Posterior vena cava (tissue), 2 donors: Measurements from ENCODE around the gene AVL9. TPM values are rescaled to one million over a fixed set of nuclear protein-coding genes. Genes with fewer than 3 reads are reported as not detected.

Source experiments
- DNase-seq: peaks from one replicate; pipeline ENCODE4 v3.0.0-alpha.2; 2020; ENCODE audit warnings: low spot score
- intact Hi-C, 2 donors: fragments of 100-400 bp; cut with DNase I; formaldehyde crosslinking; loops; one replicate each; pipeline versions ENCODE4 v1.14.1 to v1.14.2; 2022 to 2023
- total RNA-seq, 2 donors: library from RNA; stranded (reverse); fragmentation: NEBNext Ultra II Directional; extraction: Animal tissue kit (Norgen Biotek cat#: 25700); gene quantifications; one replicate each; pipeline ENCODE4 v1.2.1, GENCODE V29; 2021
- donor health status: DM: yes; HTN: yes; CAD: no.
- donor health status: DM: yes; HTN: yes; CAD: no.

Gene AVL9
- total RNA-seq, 2 donors from 2014 or later = 25.5 to 28.8 TPM

DNA sequence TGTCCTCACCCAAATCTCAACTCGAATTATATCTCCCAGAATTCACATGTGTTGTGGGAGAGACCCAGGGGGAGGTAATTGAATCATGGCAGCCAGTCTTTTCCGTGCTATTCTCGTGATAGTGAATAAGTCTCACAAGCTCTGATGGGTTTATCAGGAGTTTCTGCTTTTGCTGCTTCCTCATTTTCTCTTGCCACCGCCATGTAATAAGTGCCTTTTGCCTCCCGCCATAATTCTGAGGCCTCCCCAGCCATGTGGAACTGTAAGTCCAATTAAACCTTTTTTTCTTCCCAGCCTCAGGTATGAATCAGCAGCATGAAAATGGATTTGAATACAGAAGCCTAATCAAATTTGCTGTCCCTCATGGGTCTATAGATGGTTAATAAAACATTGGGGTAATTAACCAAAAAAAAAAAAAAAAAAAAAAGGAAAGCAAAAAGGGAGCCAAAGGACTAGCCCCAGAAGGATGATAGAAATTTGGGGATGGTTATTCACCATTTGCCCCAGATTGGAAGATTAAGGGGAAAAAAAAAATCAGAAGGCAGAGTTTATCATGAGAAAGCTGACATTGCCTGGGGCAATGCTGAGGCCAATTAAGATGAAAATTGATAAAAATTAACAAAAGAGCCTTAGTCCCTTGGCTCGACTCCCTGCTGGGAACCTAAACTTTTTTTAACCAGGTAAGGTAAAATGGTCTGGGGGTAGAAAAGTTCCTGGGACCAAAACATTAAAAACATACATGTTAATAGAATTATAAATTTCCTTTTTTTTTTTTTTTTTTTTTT lies 27.6 kb downstream of the AVL9 start:
- DNase-seq = no peak
- intact Hi-C loops = no loop called here

DNA sequence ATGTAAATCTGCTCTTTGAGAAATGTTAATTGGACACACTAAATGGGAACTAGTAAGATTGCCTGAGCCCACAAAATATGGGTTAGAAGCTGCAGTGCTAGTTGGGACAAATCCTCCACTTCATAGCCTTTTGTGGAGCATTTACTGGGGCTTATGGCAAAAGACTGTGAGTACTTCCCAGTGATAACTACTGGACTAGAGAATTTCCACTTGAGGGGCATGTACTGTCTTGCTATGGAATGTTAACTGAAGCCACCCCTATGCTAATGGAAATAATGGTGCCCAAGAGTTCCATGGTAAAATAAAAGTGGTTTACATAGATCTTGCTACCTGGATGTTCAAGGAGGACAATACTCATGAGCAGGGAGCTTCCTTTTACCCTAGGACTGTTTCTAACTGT lies 29.3 kb downstream of the AVL9 start:
- no peak for DNase-seq
- intact Hi-C loops = no loop called here

DNA sequence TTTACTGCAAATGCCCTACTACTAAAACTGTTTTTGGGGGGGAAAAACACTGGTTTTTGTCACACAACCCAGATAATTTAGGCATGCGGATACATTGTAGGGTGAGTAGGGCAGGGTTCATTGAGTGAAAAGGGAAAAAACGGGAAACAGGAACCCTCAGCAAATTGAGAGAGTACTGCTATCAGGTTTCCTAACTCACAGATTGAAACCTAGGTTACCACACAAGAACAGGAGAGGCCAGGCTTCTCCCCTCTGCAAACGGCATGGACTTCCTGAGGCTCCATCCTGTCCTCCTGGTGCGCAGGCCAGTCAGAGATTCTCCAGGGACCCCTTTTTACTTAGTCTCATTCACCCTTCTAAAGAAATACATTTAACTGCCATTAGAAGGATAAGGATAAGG lies 30.6 kb downstream of the AVL9 start:
- no peak for DNase-seq
- intact Hi-C loops = no loop called here

DNA sequence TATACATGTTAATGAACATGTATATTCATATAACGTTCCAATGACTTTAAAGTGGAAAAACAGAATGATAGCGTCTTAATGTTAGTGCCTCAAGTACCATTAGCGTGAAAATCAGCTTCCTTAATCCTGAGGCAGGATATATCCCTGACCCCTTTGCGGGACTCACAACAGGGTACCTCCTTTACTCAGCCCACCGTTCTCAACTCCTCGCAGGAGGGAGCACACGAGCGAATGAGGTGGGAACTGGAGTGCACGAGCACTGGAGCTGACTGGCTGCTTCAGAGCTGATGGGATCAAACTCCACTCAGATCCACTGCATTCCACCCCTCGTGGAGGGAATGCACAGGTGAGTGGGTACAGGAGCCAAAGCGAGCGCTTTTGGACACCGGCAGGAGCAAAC lies 36.1 kb downstream of the AVL9 start:
- intact Hi-C loops = no loop called here
- no peak for DNase-seq

DNA sequence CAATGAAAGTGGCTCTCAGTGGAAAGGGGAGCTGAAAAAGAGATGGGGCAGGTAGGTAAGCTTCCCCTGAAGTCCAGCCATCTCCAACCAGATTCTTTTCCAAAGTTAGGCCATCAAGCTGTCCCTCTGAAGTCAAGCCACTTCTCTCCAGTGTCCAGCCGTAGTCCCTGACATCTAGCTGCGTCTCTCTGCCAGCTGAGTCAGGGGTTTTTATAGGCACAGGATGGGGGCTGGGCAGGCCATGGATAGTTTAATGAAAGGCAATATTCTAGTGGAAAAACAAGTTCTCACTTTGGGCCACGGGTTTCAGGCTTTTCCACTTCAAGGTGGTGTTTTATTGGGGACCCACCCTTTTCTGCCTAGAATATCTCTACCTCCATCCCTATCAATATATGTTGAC lies 36.8 kb downstream of the AVL9 start:
- intact Hi-C loops = no loop called here
- no peak for DNase-seq

DNA sequence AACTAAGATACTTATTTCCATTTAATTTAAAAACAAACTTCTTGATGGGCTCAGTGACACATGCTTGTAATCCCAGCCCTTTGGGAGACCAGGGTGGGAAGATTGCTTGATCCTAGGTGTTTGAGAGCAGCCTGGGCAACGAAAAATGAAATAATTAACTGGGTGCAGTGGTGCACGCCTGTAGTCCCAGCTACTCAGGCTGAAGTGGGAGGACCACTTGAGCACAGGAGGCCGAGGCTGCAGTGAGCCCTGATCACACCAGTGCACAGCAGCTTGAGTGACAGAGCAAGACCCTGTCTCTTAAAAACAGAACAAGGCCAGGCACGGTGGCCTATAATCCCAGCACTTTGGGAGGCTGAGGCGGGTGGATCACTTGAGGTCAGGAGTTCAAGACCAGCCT lies 37.4 kb downstream of the AVL9 start:
- DNase-seq = no peak
- intact Hi-C loops = no loop called here

DNA sequence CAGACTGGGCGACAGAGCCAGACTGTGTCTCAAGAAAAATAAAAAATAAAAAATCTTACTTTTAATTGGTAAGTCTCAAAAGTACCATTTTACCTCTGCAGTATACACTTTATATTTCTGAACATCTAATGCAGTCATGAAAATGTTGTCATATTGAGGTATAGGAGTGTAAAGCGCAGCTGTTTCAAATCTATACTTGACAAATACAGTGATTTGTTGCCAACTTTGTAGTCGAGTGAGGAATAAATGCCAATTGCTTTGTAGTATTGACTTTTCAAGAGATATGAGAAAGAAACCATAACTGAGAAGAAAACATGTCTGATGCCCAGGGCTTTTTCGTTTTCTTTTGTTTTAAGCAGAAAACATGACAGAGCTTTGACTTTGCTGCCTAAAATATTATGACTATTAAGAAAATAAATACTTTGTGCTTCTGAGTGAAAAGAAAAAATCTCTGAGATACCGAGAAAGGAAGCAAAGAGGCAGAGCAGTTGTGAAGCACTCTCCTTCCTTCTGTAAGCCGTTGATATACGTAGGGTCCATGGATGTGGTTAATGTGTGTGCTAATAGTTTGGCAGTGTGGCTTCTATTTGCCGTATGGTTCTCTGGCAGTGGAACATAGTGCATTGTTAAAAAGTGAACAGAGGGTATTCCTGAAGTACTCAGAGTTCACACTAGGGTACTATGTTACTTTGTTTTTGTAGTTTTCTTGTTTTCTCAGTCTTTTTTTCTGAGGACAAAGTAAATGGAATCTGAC lies 38.2 kb downstream of the AVL9 start:
- DNase-seq = no peak
- intact Hi-C loops = no loop called here

DNA sequence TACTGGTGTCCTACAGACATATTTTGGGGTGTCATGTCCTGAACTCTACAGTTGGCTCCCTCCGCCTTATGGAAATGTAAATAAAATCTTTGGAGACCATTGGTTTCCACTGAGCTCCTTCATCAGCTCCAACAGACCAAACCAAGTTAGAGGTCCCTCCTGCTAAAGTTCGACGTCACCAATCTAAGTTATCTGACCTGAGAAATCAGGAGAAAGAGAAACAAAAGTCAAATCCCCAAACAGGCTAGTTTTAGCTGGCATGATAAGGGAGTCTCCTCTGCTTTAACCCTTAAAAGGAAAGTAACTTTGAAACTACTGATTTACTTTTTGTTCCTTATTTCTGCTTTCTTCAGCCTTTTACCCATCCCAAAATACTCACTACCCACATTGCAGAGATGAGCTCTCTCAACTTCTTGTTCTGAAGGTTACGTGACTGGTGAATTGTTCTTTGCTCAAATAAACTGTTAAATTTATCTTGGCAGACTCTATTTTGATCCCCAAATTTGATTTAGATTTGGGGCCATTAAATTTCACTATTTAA lies 39.9 kb downstream of the AVL9 start:
- DNase-seq = no peak
- intact Hi-C loops = no loop called here

DNA sequence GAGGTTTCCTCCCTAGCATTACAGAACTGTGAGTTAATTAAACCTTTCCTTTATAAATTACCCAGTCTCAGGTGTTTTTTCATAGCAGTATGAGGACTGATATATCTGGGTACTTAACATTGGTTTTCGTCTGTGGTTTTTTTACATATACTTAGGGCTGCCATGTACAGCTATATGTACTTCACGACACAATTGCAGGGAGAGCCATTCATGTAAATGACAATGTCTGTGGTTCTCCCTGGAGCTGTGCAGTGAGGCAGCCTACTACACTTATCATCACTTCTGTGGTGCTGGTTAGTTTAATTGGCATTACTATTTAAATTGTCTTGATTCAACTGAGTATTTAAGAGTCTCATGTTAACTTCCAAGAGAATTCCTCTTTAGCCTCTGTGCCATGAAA lies 40.7 kb downstream of the AVL9 start:
- DNase-seq = no peak
- intact Hi-C loops = no loop called here

DNA sequence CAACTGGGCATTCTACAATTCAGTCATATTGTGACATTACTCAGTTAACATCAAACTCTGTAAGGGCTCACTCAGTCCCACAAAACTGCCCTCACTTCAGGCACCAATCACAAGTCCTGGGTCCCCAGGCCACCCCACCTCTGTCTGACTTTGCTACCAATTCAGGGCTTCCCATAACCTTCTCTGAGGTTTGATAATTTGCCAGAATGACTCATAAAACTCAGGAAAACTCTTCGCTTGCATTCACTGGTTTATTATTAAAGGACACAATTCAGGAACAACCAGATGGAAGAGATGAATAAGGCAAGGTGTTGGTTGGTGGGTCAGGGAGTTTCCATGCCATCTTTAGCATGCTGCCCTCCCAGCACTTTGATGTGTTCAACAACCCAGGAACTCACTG lies 41.3 kb downstream of the AVL9 start:
- DNase-seq = no peak
- intact Hi-C loops = no loop called here

DNA sequence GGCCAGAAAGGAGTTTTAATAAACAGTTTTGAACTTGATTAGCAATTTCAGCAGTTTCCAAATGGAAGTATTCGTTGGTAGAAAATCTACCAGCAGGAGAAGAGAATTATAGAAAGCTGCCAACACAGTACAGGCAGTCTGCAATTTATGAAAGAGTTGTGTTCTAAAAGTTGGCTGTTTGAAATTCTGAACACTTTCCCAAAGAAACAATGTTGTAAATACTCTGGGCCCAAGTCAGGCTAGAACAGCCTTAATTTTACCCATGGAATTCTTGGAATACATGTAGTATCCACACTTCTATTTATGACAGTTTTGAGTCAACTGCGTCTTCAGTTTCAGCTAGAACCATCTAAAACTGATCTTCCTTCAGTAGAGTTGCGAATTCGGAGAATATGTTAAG lies 42.5 kb downstream of the AVL9 start:
- intact Hi-C loops = no loop called here
- DNase-seq = no peak

DNA sequence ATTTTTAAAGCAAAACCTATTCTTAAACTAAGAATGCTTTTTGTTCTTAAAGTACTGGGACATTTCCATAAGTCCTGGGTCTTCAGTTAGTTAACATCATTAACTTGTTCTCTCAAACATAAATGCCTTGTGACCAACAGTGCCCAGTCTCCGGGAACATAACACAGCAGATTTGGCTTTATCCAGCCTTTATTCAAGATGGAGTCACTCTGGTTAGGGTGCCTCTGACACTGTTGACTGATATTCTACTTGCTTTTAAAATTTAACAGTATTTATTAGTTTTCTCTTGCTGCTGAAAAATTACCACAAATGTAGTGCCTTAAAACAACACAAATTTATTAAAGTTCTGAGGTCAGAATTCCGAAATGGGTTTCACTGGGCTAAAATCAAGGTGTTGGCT lies 44.1 kb downstream of the AVL9 start:
- DNase-seq = no peak
- intact Hi-C loops = no loop called here

DNA sequence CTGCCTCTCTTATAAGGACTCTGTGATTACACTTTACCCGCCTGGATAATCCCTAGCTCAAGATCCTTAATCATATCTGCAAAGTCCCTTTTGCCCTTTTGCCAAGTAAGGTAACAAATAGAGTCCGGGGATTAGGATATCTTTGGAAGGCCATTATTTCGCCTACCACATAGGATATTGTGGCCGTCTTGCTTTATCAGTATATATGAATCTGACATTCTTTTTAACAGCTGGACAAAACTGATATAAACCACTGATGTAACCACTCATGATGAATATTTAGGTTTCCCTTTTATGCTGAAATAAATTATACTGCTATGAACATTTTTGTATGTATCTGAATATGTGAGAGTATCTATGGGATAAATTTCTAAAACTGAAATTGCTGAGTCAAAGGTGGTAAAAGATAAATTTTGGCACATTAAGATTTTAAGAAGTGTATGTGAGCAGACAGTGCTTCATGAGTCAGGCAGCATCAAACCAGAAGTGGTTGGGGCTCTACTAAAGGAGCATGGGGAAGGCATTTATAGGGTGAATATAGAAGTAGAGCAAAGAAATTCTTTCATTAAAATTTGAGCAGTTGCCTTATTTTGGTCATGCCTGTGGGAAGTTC lies 44.7 kb downstream of the AVL9 start:
- intact Hi-C loops = no loop called here
- DNase-seq = no peak

DNA sequence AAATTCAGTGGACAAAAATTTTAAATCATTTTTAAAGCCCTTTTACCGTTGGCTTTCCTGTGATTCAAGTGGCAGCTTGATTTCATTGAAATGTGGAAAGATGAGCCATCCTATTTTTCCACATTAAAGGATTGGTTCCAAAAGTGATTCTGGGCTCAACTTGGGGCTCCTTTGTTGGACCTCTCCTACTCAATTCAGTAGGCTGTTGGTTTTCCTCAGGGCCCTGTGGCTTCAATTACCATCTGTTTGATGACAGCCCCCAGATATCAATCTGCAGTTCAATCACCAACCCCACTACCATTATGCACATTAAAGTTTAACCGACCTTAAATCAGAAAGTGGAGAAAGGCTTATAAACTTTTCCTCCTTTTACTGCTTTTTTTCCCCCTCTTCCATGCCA lies 47.3 kb downstream of the AVL9 start:
- intact Hi-C loops = no loop called here
- DNase-seq = no peak

DNA sequence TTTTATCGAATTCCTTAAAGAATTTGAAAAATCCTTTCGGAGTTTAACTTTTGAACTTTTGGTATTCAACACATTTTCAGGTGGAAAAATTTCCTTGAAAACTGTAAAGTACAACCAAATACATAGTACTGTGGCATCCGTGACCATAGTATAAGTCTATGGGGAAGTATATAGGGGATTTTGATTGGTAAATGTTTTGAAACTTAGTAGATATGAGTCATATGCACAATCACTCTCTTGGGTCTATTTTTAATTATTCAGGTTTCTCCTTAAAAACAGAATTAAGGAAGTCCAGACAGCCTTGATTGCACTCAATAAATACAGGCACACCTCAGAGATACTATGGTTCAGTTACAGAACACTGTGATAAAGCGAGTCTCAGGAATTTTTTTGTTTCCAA lies 64.2 kb downstream of the AVL9 start:
- intact Hi-C loops = no loop called here
- no peak for DNase-seq

DNA sequence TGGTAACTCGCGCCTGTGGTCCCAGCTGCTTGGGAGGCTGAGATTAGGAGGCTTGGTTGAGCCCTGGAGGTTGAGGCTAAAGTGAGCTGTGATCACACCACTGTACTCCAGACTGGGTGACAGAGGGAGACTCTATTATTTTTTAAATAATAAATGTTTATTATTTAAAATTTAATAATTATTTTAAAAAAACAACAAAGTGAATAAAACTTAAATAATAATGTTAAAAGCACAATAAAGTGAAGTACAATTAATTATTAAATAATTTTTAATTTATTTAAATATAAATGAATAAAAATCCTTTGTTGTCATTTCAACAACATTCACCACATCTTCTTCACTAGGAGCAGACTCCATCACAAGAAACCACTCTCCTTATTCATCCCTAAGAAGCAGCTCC lies 64.8 kb downstream of the AVL9 start:
- intact Hi-C loops = no loop called here
- DNase-seq = no peak

DNA sequence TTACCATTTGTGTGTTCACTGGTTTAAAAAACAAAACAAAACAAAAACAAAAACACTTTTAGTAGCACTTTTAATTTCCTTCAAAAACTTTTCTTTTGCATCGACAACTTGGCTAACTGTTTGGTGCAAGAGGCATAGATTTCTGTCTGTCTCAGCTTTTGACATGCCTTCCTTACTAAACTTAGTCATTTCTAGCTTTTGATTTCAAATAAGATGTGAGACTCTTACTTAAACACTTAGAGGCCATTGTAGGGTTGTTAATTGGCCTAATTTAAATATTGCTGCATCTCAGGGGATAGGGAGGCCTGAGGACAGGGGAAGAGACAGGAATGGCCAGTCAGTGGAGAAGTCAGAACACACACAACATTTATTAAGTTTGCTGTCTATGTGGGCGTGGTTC lies 66.3 kb downstream of the AVL9 start:
- intact Hi-C loops = no loop called here
- DNase-seq = no peak

DNA sequence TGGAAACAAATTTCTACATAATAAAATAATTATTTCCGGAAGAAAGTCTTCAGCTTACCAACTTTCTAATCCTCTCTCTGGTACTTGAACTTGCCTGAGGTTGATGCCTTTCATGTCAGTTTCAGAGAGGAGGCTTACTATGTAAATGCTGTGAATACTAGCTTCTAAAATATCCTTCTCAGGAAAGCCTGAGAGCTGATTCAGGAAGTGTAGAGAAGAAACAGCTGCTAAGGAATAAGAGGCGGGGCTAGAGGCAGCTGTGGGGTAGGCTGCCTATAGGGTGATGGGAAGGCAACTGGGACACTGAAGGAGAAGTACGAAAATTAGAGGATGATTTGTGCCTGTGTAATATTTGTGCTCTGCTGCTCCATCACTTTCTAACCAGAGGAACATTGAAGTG lies 69.3 kb downstream of the AVL9 start:
- intact Hi-C loops = no loop called here
- no peak for DNase-seq

DNA sequence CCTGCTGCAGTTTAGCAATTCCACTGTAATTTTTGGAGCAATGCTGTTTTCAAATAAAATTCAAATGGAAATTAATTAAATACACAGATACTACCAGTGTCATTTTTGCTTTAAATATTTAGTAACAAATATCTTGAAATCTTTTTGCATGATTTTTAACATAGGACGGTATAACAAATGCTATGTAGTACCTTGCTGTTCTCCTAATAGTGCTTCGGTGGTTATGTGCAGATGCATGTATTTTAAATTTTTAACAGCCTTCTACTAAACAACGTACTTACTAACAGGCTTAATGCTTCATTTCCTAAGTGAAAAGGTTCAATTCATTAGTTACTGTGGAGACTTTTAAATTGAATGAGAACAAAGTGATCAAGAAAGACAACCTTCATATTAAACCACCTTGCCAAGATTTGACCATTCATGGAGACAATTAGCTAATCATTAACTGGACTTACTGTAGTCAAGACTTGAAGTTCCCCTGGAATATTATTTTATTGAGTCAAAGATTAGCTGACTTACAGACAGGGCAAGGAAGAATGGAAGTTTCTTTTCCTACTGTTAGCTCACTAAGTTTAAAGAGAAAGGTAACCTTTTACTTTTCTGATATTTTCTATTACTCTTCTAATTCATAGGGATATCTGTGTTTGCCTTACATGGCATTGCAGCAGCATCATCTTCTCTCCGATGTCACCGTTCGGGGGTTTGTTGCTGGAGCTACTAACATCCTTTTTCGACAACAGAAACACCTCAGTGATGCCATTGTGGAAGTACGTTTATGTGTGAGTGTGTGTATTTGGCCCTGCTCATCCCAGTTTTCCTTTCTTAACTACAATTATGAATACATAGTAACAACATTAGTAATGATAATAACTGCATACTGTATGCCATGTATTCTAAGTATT lies 74.3 kb downstream of the AVL9 start:
- intact Hi-C loops = loop anchor here in 1 of 2 donors (5.0 kb wide), 1 partner anchor 1097 kb away; no protein-coding TSS in a partner anchor
- DNase-seq = no peak
